ENCODE results near the gene PGAM2.

GRCh38 chr7:44065431-44066110 lies at the start of gene PGAM2:
- no peak for TF ChIP-seq CTCF (conservative IDR thresholded peaks at IDR 0.05; ENCODE audit: low read length)
- TF ChIP-seq EZH2phosphoT487 (IDR thresholded peaks at IDR 0.05; ENCODE audit: borderline replicate concordance), result no peak
